ENCODE data around the gene ARID2. TPM values are rescaled to one million over a fixed set of nuclear protein-coding genes. Genes with fewer than 3 reads are reported as not detected.

The ARID2 gene
- total and polyA plus RNA-seq, 7 donors: 2.8 to 17.1 (median 12.5) TPM

GRCh38 chr12:45718306-45718705, 11.2 kb upstream of the ARID2 start:
- 82 to 87% (median 83%) methylated on average over 4 of the region's 4 CpGs for WGBS, 3 donors
- H3K4me3 ChIP-seq: no peak overlapping the region
- no peaks in the 10 kb centered on the region for H3K9me3 ChIP-seq
- intact Hi-C loops (cut with DNase I): no loop called here
- H3K4me1 ChIP-seq: peaks cover 23% of the 10 kb centered on the region
- no peak for TF ChIP-seq CTCF (IDR thresholded peaks at IDR 0.05)
- H3K27ac ChIP-seq: peak overlapping the region; percentile 19
- ATAC-seq (no peak), DNase-seq (no peak)
- H3K27me3 ChIP-seq (ENCODE audit: insufficient read depth in 3 of 3, low read length in 2 of 3): no peaks in the 10 kb centered on the region
- no peaks in the 10 kb centered on the region for H3K36me3 ChIP-seq (ENCODE audit: insufficient read depth in 1 of 2, low read depth in 1 of 2)

GRCh38 chr12:45720069-45720468, 9.4 kb upstream of the ARID2 start:
- no peak for ATAC-seq

GRCh38 chr12:45721369-45721768, 8.1 kb upstream of the ARID2 start:
- Histone ChIP-seq H3K27me3 (ENCODE audit: insufficient read depth in 3 of 3, low read length in 2 of 3) (no peaks in the 10 kb centered on the region), H3K27ac (no peak overlapping the region), H3K4me3 (no peak overlapping the region), H3K36me3 (ENCODE audit: insufficient read depth in 1 of 2, low read depth in 1 of 2) (no peaks in the 10 kb centered on the region), H3K4me1 (peaks cover 46% of the 10 kb centered on the region), H3K9me3 (no peaks in the 10 kb centered on the region)
- ATAC-seq: no peak
- WGBS, 3 donors: 88 to 93% (median 92%) methylated on average over 2 of the region's 2 CpGs
- DNase-seq: no peak
- intact Hi-C loops (cut with DNase I): loop anchor here in 1 of 2 donors (10.0 kb wide), 2 partner anchors 307 to 507 kb away; partner anchors contain the start of gene ANO6
- TF ChIP-seq CTCF (IDR thresholded peaks at IDR 0.05): no peak

More at GRCh38 chr12:45720069-45720468, 9.4 kb upstream of the ARID2 start:
- no peak overlapping the region for H3K27ac ChIP-seq
- H3K9me3 ChIP-seq: no peaks in the 10 kb centered on the region
- intact Hi-C loops (cut with DNase I): loop anchor here in 1 of 2 donors (10.0 kb wide), 2 partner anchors 305 to 505 kb away; partner anchors contain the start of gene ANO6
- no peaks in the 10 kb centered on the region for H3K27me3 ChIP-seq (ENCODE audit: insufficient read depth in 3 of 3, low read length in 2 of 3)
- no peak for TF ChIP-seq CTCF (IDR thresholded peaks at IDR 0.05)
- no peaks in the 10 kb centered on the region for H3K36me3 ChIP-seq (ENCODE audit: insufficient read depth in 1 of 2, low read depth in 1 of 2)
- no peak overlapping the region for H3K4me3 ChIP-seq
- peaks cover 40% of the 10 kb centered on the region for H3K4me1 ChIP-seq
- WGBS, 3 donors: 93 to 98% (median 97%) methylated on average over 2 of the region's 2 CpGs
- DNase-seq: no peak

GRCh38 chr12:45721954-45722353, 7.6 kb upstream of the ARID2 start:
- no peak overlapping the region for H3K27ac ChIP-seq
- no peak for TF ChIP-seq CTCF (IDR thresholded peaks at IDR 0.05)
- intact Hi-C loops (cut with DNase I): loop anchor here in 1 of 2 donors (10.0 kb wide), 2 partner anchors 307 to 507 kb away; partner anchors contain the start of gene ANO6
- H3K9me3 ChIP-seq: no peaks in the 10 kb centered on the region
- H3K4me3 ChIP-seq: no peak overlapping the region
- no peaks in the 10 kb centered on the region for H3K36me3 ChIP-seq (ENCODE audit: insufficient read depth in 1 of 2, low read depth in 1 of 2)
- WGBS, 3 donors: 95 to 98% (median 98%) methylated on average over 7 of the region's 7 CpGs
- no peak for DNase-seq
- peaks cover 46% of the 10 kb centered on the region for H3K4me1 ChIP-seq
- no peak for ATAC-seq
- no peaks in the 10 kb centered on the region for H3K27me3 ChIP-seq (ENCODE audit: insufficient read depth in 3 of 3, low read length in 2 of 3)

Measured in psoas muscle (tissue), 8 donors.